Bronchial epithelial cell (primary cell): Measurements from ENCODE around the gene EML6. TPM values are rescaled to one million over a fixed set of nuclear protein-coding genes. Genes with fewer than 3 reads are reported as not detected.

ENCODE experiments used
- DNase-seq: peaks from one replicate; pipeline ENCODE4 v3.0.0-alpha.2; 2010; ENCODE audit warnings: low read depth
- FAIRE-seq: peaks from 2 replicates; lab custom pipeline; 2011; peaks lifted over from hg19 to GRCh38; lab: Jason Lieb, UNC
- H3K27me3 ChIP-seq: 2 replicates; pipeline ENCODE4 v1.5.1; 2011; ENCODE audit warnings: low read length; ENCODE audit not compliant: control insufficient read depth, insufficient read depth
- H3K36me3 ChIP-seq: 2 replicates; pipeline ENCODE4 v1.5.1; 2011; ENCODE audit warnings: low read length; ENCODE audit not compliant: control insufficient read depth, insufficient read depth
- H3K4me3 ChIP-seq: 2 replicates; pipeline ENCODE4 v1.5.1; 2011; ENCODE audit warnings: mild to moderate bottlenecking, low read depth, low read length, control low read depth
- total RNA-seq: library from RNA; depleted of rRNA; stranded (reverse); fragments of >200 nt; gene quantifications from 2 replicates; pipeline ENCODE4 v1.2.1, GENCODE V29; 2014
- TF ChIP-seq, protein P1 (sequence below): IDR thresholded peaks from 2 replicates; pipeline ENCODE4 v1.5.1; 2011; ENCODE audit warnings: mild to moderate bottlenecking, moderate library complexity, low read length, control low read depth, inconsistent platforms; ENCODE audit not compliant: insufficient read depth, severe bottlenecking

Gene EML6
- total RNA-seq, 1 donor from 2014 or later, result 0.53 TPM

DNA sequence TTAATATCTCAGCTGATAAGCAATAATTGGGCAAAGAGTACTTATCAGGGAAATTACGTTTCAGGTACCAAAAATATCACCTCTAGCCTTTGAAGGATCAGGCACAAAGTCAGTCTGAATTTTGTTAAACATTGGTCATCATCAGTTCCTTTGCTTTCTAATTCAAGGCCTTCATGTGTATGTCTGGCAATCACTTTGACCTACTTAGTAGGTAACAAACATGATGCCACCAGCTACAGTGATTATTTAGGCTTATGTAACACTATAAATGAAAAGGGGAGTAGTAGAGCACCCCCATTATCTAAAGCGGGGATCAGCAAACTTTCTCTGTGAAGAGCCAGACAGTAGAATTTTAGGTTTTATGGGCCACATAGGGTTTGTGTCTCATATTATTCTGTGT, 251.7 kb downstream of the EML6 start:
- FAIRE-seq, result no peak
- H3K36me3 ChIP-seq, result peaks cover 9% of the 10 kb centered on the region
- no peak overlapping the region for H3K4me3 ChIP-seq
- DNase-seq, result no peak
- H3K27me3 ChIP-seq, result no peaks in the 10 kb centered on the region
- TF ChIP-seq, protein P1, sequence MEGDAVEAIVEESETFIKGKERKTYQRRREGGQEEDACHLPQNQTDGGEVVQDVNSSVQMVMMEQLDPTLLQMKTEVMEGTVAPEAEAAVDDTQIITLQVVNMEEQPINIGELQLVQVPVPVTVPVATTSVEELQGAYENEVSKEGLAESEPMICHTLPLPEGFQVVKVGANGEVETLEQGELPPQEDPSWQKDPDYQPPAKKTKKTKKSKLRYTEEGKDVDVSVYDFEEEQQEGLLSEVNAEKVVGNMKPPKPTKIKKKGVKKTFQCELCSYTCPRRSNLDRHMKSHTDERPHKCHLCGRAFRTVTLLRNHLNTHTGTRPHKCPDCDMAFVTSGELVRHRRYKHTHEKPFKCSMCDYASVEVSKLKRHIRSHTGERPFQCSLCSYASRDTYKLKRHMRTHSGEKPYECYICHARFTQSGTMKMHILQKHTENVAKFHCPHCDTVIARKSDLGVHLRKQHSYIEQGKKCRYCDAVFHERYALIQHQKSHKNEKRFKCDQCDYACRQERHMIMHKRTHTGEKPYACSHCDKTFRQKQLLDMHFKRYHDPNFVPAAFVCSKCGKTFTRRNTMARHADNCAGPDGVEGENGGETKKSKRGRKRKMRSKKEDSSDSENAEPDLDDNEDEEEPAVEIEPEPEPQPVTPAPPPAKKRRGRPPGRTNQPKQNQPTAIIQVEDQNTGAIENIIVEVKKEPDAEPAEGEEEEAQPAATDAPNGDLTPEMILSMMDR, result no peak

DNA sequence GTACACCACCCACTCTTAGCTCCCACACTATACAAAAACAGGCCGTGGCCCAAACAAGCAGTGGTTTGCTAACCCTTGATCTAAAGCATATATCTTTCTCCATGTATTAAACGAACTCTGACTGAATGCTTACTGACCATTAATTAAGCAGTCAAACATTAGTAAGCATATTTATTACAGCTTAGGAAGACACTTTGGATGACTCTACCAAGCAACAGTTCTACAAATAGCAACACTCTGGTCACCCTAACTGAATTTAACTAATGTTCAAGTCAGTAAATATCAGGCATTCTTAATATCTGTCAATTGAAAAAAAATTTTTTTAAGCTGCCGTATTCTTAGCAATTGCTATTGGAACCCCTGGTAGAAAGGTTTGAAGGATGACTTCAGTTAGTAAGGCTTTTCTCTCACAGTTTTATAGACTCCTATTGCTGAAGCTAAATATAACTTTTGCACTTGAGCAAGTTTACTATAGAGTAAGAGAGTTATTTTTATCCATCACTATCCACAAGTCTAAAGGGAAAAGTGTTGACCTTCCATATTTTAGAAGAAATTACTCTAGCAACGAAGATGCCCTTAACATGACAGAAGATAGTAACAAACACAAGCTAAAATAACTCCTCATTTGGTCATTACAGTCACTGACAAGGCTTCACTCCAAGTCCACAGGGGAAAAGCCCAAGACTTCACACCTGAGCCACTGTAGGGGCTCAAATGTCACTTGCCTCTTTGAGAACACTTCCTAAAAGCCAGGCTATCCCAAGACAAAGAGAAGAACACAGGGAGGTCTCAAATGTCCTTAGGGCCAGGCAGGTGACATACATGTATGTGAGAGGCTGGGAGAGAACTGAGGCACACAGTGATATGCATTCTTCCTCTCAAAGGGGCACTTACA, 252.4 kb downstream of the EML6 start:
- Histone ChIP-seq H3K4me3 (no peak overlapping the region), H3K27me3 (no peaks in the 10 kb centered on the region), H3K36me3 (peaks cover 7% of the 10 kb centered on the region)
- TF ChIP-seq, protein P1, result no peak
- DNase-seq (no peak), FAIRE-seq (peak; percentile 32)

DNA sequence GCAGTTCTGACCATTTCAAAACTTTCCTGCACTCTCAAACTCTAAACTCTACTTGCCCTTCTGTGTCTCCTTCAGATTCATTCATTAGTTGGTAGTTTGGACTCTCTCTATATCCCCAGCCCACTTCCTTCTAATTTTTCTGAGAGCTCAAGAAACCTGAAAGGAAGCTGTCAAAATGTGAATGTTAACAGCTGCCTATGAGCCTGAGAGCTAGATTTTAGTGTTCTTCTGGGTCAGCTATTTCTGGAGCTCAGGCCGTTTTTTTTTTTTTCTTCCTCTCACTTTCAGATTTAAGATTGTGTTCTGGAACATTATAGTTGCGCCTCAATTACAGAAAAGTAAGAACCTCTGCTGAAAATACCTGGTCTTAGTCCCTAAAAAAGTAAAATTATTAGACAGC, 253.7 kb downstream of the EML6 start:
- DNase-seq, result no peak
- FAIRE-seq, result no peak
- peaks cover 6% of the 10 kb centered on the region for H3K36me3 ChIP-seq
- H3K27me3 ChIP-seq, result no peaks in the 10 kb centered on the region
- no peak overlapping the region for H3K4me3 ChIP-seq
- TF ChIP-seq, protein P1, result no peak

DNA sequence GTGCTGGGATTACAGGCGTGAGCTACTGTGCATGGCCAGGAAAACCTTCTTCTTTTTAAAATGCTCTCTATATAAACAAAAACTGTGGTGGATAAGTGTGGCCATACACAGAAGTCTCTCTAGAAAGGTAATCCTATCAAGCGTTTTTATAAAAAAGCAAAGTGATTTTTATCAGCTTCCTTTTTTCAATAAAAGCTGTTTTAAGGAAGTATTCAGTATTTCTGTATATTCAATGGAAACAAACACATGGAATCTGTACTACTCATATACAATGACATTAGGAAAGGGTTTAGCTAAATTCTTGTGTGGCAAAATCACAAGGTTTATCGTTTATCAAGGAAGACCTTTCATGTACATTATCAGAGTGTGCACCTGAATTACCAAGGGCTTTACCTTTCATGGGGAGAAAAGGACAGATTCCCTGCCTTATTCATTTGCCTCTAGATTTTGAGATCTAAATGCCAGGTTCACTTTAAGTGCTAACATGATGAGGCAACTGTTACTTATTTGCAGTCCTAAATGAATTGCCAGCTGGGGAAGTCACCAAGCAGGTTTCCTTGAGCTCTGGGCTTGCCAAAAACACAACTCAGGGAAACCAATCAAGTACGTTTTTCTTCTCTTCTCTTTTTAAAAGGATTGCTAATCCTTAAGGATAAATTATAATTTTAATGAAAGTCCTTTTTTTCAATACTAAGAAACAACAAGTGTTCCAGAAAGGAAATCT, 256.0 kb downstream of the EML6 start:
- DNase-seq (peak; percentile 72), FAIRE-seq (no peak)
- no peak overlapping the region for H3K4me3 ChIP-seq
- H3K36me3 ChIP-seq, result peaks cover 3% of the 10 kb centered on the region
- no peaks in the 10 kb centered on the region for H3K27me3 ChIP-seq
- TF ChIP-seq, protein P1, result no peak

DNA sequence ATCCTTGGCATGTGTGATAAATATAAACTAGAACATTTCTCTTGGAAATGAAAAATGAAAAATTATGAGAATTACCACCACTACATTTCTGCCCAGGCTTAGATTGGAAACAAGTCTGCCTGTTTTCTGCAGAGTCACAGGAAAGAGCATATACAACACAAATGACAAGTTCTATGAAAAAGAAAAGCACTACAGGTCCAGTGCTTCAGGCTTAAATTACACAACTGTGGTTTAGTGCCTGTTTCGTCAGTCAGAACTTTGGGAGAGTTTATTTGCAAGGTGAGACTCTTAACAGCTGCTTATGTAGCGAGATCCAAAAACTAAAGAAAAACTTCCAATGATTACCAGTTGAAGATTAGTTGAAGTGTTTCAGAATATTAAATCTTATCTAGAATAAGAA, 257.9 kb downstream of the EML6 start:
- Histone ChIP-seq H3K4me3 (no peak overlapping the region), H3K27me3 (no peaks in the 10 kb centered on the region), H3K36me3 (peaks cover 1% of the 10 kb centered on the region)
- TF ChIP-seq, protein P1, result no peak
- DNase-seq (peak; percentile 36), FAIRE-seq (no peak)
